KOPT-K1 (cell line): Measurements from ENCODE around the gene VHLL.
A peak's percentile ranks its signal among the peaks of the same experiment; 100 is the strongest.
"Not testable (repeated sequence)": the region's sequence is repeated elsewhere in the genome, so short reads cannot be mapped to it uniquely, and the experiment has no call there.

Experiments
- H3K27ac ChIP-seq: fragments of 200-600 bp; sonication (generic); 2 replicates; pipeline ENCODE4 v1.5.1; 2016; ENCODE audit warnings: antibody characterized with exemption, mild to moderate bottlenecking, low read depth, low read length; ENCODE audit not compliant: poor library complexity, severe bottlenecking
- H3K36me3 ChIP-seq: fragments of 200-600 bp; sonication (generic); 2 replicates; pipeline ENCODE4 v1.5.1; 2017; ENCODE audit warnings: antibody characterized with exemption, mild to moderate bottlenecking, low read length, moderate library complexity; ENCODE audit not compliant: insufficient read depth
- H3K9me3 ChIP-seq: fragments of 200-600 bp; sonication (generic); 2 replicates; pipeline ENCODE4 v1.5.1; 2017; ENCODE audit warnings: antibody characterized with exemption, low read length, mild to moderate bottlenecking; ENCODE audit not compliant: insufficient read depth, poor library complexity, severe bottlenecking

The VHLL gene

GRCh38 chr1:156298852-156299357 lies at the start of gene VHLL:
Gene VHLL (minus strand): TSS chr1:156299307. CDS start chr1:156299189, 118 bp downstream.
- Histone ChIP-seq H3K27ac (no peak within 1 kb of the TSS), H3K9me3 (no peaks in the 10 kb centered on the region)

DNA sequence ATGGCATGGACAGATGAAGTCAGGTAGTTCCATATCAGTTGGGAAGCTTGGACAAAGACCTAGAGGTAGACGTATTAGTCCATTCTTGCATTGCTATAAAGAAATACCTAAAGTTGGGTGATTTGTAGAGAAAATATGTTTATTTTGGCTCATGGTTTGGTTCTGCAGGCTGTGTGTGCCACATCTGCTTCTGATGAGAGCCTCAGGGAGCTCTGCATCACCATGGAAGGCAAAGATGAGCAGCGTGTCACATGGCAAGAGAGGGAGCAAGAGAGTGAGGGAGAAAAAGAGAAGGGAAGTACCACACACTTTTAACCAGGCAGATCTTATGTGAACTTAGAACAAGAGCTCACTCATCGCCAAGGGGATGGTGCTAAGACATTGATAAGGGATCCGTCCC lies 48.2 kb upstream of the VHLL start:
- H3K36me3 ChIP-seq, result no peaks in the 10 kb centered on the region
- H3K27ac ChIP-seq, result no peak overlapping the region
- H3K9me3 ChIP-seq, result no peaks in the 10 kb centered on the region

More at GRCh38 chr1:156298852-156299357, at the start of gene VHLL:
- peaks cover 12% of the 10 kb centered on the region; the same call in 1 of the 2 replicates for H3K36me3 ChIP-seq

- Histone ChIP-seq H3K27ac (no peak overlapping the region), H3K9me3 (no peaks in the 10 kb centered on the region), H3K36me3 (no peaks in the 10 kb centered on the region)
Observed at GRCh38 chr1:156346636-156347035, 47.5 kb upstream of the VHLL start.

- H3K36me3 ChIP-seq, H3K27ac ChIP-seq, H3K9me3 ChIP-seq: not testable (repeated sequence)
Observed at GRCh38 chr1:156346035-156346434, 46.9 kb upstream of the VHLL start.

DNA sequence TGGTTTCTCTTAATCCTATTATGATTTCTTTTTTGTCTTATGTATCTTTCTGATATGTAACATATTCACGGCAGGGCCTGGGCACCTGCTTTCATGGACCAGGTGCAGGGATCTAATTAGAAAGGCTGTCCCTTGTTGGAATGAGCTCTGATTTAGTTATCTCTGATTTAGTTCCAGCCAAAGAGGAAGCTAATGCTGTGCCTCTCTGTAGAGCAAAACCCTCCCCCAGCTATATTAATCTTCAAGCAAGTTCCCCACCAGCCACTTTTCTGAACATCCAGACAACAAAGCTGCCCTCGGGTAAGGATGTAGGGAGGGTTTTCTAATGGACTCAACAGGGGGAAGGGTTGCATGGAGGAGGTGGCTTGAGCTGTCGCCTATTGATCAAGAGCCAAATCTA lies 45.3 kb upstream of the VHLL start:
- Histone ChIP-seq H3K27ac (no peak overlapping the region), H3K36me3 (no peaks in the 10 kb centered on the region), H3K9me3 (no peaks in the 10 kb centered on the region)

- H3K27ac ChIP-seq, result no peak overlapping the region
- no peaks in the 10 kb centered on the region for H3K9me3 ChIP-seq
- no peaks in the 10 kb centered on the region for H3K36me3 ChIP-seq
Observed at GRCh38 chr1:156342166-156342955, 43.3 kb upstream of the VHLL start.

DNA sequence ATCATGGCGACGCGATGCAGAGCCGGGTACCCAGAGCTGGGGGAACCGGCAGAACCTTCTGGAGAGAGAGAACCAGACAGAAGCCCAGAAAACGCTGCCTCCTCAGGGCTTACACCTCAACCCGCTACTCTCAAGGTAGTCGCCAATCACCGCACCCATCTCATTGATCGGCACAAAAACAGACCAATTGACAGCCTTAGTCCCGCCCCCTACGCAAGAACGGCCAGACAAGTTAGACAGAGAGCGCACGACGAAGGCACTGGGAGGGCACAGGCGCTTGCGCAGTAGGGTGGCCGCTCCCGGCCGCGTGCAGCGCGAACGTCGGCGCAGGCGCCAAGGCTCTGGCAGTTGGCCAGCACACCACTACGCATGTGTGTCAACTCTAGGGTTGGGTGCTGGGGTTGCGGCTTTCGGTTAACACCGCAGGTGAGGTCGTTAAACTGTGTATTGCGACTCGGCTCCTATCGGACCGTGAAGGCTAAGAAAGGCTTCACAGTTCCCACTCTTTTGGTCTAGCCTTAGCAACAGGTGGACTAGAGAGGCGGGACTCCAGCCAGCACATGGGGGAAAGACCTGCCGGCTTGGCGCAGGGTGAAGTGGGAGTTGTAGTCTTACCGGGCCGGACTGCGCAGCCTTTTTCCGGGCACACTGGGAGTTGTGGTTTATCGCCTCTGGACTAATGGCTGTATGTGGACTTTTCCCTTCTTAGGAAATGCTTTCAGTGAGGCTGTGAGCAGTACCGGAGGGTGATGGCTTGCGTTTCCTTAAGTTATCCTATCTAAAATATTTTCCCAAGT lies 39.3 kb upstream of the VHLL start, which contains the start of the genes CCT3 and TSACC:
TSS of gene CCT3 (minus strand) at position 113 of the 797 bp plus-strand sequence. CDS start at position 5, 108 bp downstream.
TSS of gene TSACC (plus strand) at position 347 of the 797 bp plus-strand sequence. CDS start 1,232 bp downstream, outside the sequence.
- peak within 1 kb of the TSS; percentile 93 for H3K27ac ChIP-seq
- peaks cover 32% of the 10 kb centered on the region for H3K36me3 ChIP-seq
- H3K9me3 ChIP-seq, result no peaks in the 10 kb centered on the region

GRCh38 chr1:156337888-156338179 lies 38.7 kb upstream of the VHLL start:
- Histone ChIP-seq H3K36me3 (peaks cover 37% of the 10 kb centered on the region), H3K9me3 (no peaks in the 10 kb centered on the region), H3K27ac (peak overlapping the region; percentile 93)

GRCh38 chr1:156337052-156337887 lies 38.2 kb upstream of the VHLL start:
- peaks cover 43% of the 10 kb centered on the region for H3K36me3 ChIP-seq
- H3K27ac ChIP-seq, result peak overlapping the region; percentile 93
- no peaks in the 10 kb centered on the region for H3K9me3 ChIP-seq

DNA sequence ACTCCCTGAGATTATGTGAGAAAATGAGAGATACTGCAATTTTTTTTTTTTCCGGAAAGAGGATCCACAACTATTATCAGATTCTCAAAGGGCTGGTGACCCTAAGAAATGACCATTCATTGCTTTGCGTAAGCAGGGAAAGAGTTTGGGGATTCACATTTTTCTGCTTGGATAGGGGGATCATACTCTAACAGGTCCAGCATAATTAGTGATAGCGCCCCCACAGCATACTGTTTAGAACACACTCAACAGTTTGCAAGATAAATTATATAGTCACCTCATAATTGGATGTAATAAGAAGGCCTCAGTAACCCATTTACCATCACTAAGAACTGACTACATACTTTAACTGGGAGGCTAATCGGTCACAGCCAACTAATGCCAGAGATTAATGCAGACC lies 37.1 kb upstream of the VHLL start:
- H3K27ac ChIP-seq, result peak overlapping the region; percentile 93
- no peaks in the 10 kb centered on the region for H3K9me3 ChIP-seq
- H3K36me3 ChIP-seq, result peaks cover 53% of the 10 kb centered on the region

GRCh38 chr1:156323179-156323578 lies 24.1 kb upstream of the VHLL start:
- not testable (repeated sequence) for H3K9me3 ChIP-seq, H3K27ac ChIP-seq
- peaks cover 89% of the 10 kb centered on the region for H3K36me3 ChIP-seq

GRCh38 chr1:156320560-156320959 lies 21.5 kb upstream of the VHLL start:
- no peaks in the 10 kb centered on the region for H3K9me3 ChIP-seq
- H3K27ac ChIP-seq, result no peak overlapping the region
- H3K36me3 ChIP-seq, result peaks cover 99% of the 10 kb centered on the region

GRCh38 chr1:156319664-156320063 lies 20.6 kb upstream of the VHLL start:
- Histone ChIP-seq H3K27ac (no peak overlapping the region), H3K9me3 (no peaks in the 10 kb centered on the region), H3K36me3 (peaks cover 99% of the 10 kb centered on the region)

GRCh38 chr1:156316909-156317308 lies 17.8 kb upstream of the VHLL start:
- peaks cover 100% of the 10 kb centered on the region for H3K36me3 ChIP-seq
- no peak overlapping the region for H3K27ac ChIP-seq
- no peaks in the 10 kb centered on the region for H3K9me3 ChIP-seq

DNA sequence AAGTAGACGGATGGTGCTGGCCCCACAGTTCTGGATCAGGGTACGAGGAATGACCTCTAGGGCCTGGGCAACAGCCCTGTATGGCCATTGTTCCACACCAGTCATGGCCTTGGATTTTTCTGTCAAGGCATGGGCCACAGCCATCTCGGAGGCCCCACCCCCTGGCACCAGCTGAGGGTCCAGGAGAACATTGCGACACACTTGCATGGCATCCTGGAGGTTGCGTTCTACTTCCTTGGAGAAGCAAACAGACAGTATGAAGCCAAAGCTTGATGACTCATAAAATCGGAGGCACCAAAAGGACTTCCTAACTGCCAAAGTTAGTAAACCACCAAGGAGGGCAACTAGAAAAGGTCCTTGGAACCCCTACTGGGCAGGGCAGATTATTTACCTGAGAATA lies 11.9 kb upstream of the VHLL start:
- H3K27ac ChIP-seq, result no peak overlapping the region
- peaks cover 100% of the 10 kb centered on the region for H3K36me3 ChIP-seq
- no peaks in the 10 kb centered on the region for H3K9me3 ChIP-seq
